Measurements from ENCODE around the gene PTTG2.
"Not testable (repeated sequence)": the region's sequence is repeated elsewhere in the genome, so short reads cannot be mapped to it uniquely, and the experiment has no call there.

The PTTG2 gene

GRCh38 chr4:37960098-37960497 lies at the start of gene PTTG2:
PTTG2 (plus strand) TSS chr4:37960398; CDS start chr4:37960435, 37 bp downstream.
- no peak for DNase-seq

- DNase-seq, result no peak
These were observed 45.7 kb upstream of the PTTG2 start for GRCh38 chr4:37914539-37914938.

GRCh38 chr4:37917388-37917787 lies 42.8 kb upstream of the PTTG2 start:
- no peak for DNase-seq

GRCh38 chr4:37918653-37919052 lies 41.5 kb upstream of the PTTG2 start:
- DNase-seq, result no peak

GRCh38 chr4:37922328-37922727 lies 37.9 kb upstream of the PTTG2 start:
- no peak for DNase-seq

- DNase-seq, result not testable (repeated sequence)
These were observed 37.1 kb upstream of the PTTG2 start for GRCh38 chr4:37923089-37923488.

GRCh38 chr4:37924946-37925345 lies 35.3 kb upstream of the PTTG2 start:
- DNase-seq, result no peak

- no peak for DNase-seq
These were observed 32.8 kb upstream of the PTTG2 start for GRCh38 chr4:37927434-37927833.

GRCh38 chr4:37928426-37929416 lies 31.5 kb upstream of the PTTG2 start:
- no peak for DNase-seq

GRCh38 chr4:37934096-37934495 lies 26.1 kb upstream of the PTTG2 start:
- no peak for DNase-seq

GRCh38 chr4:37934609-37935008 lies 25.6 kb upstream of the PTTG2 start:
- DNase-seq, result no peak

GRCh38 chr4:37935026-37935425 lies 25.2 kb upstream of the PTTG2 start:
- no peak for DNase-seq

GRCh38 chr4:37936889-37937498 lies 23.2 kb upstream of the PTTG2 start:
- no peak for DNase-seq

GRCh38 chr4:37938208-37938607 lies 22.0 kb upstream of the PTTG2 start:
- no peak for DNase-seq

- DNase-seq, result no peak
These were observed 13.6 kb upstream of the PTTG2 start for GRCh38 chr4:37946503-37947179.

- no peak for DNase-seq
These were observed 11.7 kb upstream of the PTTG2 start for GRCh38 chr4:37948542-37948941.

GRCh38 chr4:37949636-37950426 lies 10.4 kb upstream of the PTTG2 start:
- no peak for DNase-seq

- no peak for DNase-seq
These were observed 8.5 kb upstream of the PTTG2 start for GRCh38 chr4:37951461-37952352.

GRCh38 chr4:37953156-37953555 lies 7.0 kb upstream of the PTTG2 start:
- no peak for DNase-seq

- no peak for DNase-seq
These were observed 6.4 kb upstream of the PTTG2 start for GRCh38 chr4:37953620-37954293.

- no peak for DNase-seq
These were observed 3.3 kb upstream of the PTTG2 start for GRCh38 chr4:37956941-37957340.
